ENCODE results near the gene KCNMB1. TPM values are rescaled to one million over a fixed set of nuclear protein-coding genes. Genes with fewer than 3 reads are reported as not detected.
A peak's percentile ranks its signal among the peaks of the same experiment; 100 is the strongest.

The KCNMB1 gene
- total RNA-seq, 1 experiment from 2014 or later = 0.24 TPM

DNA sequence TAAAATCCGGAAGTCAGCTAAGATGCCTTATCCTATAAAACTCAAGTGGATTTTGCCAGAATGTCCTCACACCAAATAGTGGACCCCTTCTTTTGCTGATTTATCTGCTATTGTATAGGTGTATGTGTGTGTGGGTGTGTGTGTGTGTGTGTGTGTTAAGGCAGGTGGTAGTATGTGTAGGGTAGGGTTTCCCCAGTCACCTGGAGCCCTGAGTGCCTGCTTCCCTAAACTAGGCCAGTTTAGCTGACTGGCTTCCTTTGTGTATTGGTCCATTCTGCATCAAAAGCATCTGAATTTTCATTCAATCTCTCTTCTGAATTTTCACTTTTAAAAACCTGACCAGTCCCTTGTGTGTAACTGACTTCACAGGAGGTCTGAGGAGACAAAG, 49.4 kb downstream of the KCNMB1 start (continued):
- TF ChIP-seq, protein P1, sequence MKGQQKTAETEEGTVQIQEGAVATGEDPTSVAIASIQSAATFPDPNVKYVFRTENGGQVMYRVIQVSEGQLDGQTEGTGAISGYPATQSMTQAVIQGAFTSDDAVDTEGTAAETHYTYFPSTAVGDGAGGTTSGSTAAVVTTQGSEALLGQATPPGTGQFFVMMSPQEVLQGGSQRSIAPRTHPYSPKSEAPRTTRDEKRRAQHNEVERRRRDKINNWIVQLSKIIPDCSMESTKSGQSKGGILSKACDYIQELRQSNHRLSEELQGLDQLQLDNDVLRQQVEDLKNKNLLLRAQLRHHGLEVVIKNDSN (CRISPR knock-in tag; IDR thresholded peaks at IDR 0.05) = no peak
- TF ChIP-seq, protein P2, sequence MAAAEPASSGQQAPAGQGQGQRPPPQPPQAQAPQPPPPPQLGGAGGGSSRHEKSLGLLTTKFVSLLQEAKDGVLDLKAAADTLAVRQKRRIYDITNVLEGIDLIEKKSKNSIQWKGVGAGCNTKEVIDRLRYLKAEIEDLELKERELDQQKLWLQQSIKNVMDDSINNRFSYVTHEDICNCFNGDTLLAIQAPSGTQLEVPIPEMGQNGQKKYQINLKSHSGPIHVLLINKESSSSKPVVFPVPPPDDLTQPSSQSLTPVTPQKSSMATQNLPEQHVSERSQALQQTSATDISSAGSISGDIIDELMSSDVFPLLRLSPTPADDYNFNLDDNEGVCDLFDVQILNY (CRISPR knock-in tag; IDR thresholded peaks at IDR 0.05) = no peak
- TF ChIP-seq EMX1 (CRISPR knock-in tag; IDR thresholded peaks at IDR 0.05) = no peak
- no peak for TF ChIP-seq ELF4 (CRISPR knock-in tag; IDR thresholded peaks at IDR 0.05; ENCODE audit: low read depth)

DNA sequence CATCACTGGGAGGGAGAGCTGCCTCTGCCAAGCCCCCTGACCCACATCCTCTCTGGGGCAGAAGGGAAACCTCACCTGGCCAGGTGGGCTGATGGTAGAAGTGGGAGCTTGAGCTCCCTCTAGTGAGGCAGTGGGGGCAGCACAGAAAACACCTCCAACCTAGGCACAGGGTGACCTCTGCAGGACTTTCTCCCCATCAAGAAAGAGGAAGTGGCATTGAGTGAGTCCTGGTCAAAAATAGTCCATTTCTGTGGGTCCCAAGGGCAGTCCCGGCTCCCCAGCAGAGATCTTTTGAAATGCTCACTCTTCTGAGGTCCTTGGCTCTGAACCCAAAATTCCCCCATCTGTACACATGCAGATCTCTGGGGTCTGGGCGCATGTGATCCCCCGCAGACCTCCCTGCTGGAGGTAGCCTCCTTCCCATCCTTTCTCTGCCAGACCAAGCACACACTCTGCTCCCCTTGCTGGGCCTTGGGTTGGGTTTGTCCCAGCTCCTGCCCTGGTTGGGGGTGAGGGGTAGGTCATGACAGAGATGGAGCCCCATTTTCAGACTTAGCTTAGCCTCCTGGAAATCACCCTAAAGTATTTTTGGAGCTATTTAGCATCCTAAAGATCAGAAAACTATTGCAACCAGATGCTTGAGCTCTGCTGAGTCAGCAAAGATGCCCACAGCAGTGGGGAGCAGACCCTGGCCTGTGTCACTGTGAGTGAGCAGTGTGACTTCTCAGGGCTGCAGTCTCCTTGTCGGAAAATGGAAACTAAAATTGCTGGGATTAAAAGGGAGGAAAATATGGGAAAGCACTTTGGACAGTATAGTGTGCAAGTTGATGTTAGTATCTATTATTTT, 50.0 kb downstream of the KCNMB1 start:
- Mint-ChIP-seq H3K27me3 (ENCODE audit: low read depth) (no peaks in the 10 kb centered on the region; the same call in none of the 2 replicates), H3K4me3 (no peak overlapping the region), H3K36me3 (peaks cover 16% of the 10 kb centered on the region), H3K27ac (no peak overlapping the region), H3K4me1 (peaks cover 58% of the 10 kb centered on the region), H3K9me3 (peaks cover 23% of the 10 kb centered on the region)
- ATAC-seq (peak; percentile 84), DNase-seq (ENCODE audit: low spot score) (peak; percentile 64)
- ChIA-PET CTCF (interaction anchor here (0.6 to 6.8 kb wide), 38 partner anchors 9 to 178 kb away, joined by 3 to 92 read pairs (median 5); partner anchors contain the start of genes C5orf58, KCNMB1 and LCP2), POLR2A (interaction anchor here (1.1 kb wide), 1 partner anchor 113 kb away, joined by 3 read pairs; no protein-coding TSS in a partner anchor)
- TF ChIP-seq NR3C1 (CRISPR knock-in tag; conservative IDR thresholded peaks at IDR 0.05; ENCODE audit: low read depth) (no peak), HMGA2 (CRISPR knock-in tag; IDR thresholded peaks at IDR 0.05) (no peak), GRHL2 (CRISPR knock-in tag; IDR thresholded peaks at IDR 0.05; ENCODE audit: insufficient replicate concordance, severe bottlenecking) (no peak), SP1 (CRISPR knock-in tag; conservative IDR thresholded peaks at IDR 0.05) (0 out of 2 replicates have a peak, but pooled peaks have one; percentile 31), FOXJ3 (CRISPR knock-in tag; IDR thresholded peaks at IDR 0.05; ENCODE audit: borderline replicate concordance) (no peak), ETV6 (CRISPR knock-in tag; IDR thresholded peaks at IDR 0.05) (peak; percentile 38; the same call in 1 of the 2 replicates), ZNF423 (CRISPR knock-in tag; IDR thresholded peaks at IDR 0.05) (no peak), ELF4 (CRISPR knock-in tag; IDR thresholded peaks at IDR 0.05; ENCODE audit: low read depth) (no peak), ESRRA (CRISPR knock-in tag; IDR thresholded peaks at IDR 0.05; ENCODE audit: borderline replicate concordance) (no peak), OVOL2 (CRISPR knock-in tag; IDR thresholded peaks at IDR 0.05; ENCODE audit: borderline replicate concordance) (no peak), ZNF396 (CRISPR knock-in tag; IDR thresholded peaks at IDR 0.05; ENCODE audit: borderline replicate concordance) (no peak)
- TF ChIP-seq, protein P3, sequence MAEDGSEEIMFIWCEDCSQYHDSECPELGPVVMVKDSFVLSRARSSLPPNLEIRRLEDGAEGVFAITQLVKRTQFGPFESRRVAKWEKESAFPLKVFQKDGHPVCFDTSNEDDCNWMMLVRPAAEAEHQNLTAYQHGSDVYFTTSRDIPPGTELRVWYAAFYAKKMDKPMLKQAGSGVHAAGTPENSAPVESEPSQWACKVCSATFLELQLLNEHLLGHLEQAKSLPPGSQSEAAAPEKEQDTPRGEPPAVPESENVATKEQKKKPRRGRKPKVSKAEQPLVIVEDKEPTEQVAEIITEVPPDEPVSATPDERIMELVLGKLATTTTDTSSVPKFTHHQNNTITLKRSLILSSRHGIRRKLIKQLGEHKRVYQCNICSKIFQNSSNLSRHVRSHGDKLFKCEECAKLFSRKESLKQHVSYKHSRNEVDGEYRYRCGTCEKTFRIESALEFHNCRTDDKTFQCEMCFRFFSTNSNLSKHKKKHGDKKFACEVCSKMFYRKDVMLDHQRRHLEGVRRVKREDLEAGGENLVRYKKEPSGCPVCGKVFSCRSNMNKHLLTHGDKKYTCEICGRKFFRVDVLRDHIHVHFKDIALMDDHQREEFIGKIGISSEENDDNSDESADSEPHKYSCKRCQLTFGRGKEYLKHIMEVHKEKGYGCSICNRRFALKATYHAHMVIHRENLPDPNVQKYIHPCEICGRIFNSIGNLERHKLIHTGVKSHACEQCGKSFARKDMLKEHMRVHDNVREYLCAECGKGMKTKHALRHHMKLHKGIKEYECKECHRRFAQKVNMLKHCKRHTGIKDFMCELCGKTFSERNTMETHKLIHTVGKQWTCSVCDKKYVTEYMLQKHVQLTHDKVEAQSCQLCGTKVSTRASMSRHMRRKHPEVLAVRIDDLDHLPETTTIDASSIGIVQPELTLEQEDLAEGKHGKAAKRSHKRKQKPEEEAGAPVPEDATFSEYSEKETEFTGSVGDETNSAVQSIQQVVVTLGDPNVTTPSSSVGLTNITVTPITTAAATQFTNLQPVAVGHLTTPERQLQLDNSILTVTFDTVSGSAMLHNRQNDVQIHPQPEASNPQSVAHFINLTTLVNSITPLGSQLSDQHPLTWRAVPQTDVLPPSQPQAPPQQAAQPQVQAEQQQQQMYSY (CRISPR knock-in tag; IDR thresholded peaks at IDR 0.05) = no peak
- TF ChIP-seq, protein P4, sequence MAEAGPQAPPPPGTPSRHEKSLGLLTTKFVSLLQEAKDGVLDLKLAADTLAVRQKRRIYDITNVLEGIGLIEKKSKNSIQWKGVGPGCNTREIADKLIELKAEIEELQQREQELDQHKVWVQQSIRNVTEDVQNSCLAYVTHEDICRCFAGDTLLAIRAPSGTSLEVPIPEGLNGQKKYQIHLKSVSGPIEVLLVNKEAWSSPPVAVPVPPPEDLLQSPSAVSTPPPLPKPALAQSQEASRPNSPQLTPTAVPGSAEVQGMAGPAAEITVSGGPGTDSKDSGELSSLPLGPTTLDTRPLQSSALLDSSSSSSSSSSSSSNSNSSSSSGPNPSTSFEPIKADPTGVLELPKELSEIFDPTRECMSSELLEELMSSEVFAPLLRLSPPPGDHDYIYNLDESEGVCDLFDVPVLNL (CRISPR knock-in tag; IDR thresholded peaks at IDR 0.05; ENCODE audit: borderline replicate concordance, low read depth) = no peak
- TF ChIP-seq, protein P5, sequence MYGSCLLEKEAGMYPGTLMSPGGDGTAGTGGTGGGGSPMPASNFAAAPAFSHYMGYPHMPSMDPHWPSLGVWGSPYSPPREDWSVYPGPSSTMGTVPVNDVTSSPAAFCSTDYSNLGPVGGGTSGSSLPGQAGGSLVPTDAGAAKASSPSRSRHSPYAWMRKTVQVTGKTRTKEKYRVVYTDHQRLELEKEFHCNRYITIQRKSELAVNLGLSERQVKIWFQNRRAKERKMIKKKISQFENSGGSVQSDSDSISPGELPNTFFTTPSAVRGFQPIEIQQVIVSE (CRISPR knock-in tag; IDR thresholded peaks at IDR 0.05; ENCODE audit: borderline replicate concordance) = no peak
- TF ChIP-seq, protein P1 (CRISPR knock-in tag; IDR thresholded peaks at IDR 0.05) = no peak
- TF ChIP-seq, protein P6, sequence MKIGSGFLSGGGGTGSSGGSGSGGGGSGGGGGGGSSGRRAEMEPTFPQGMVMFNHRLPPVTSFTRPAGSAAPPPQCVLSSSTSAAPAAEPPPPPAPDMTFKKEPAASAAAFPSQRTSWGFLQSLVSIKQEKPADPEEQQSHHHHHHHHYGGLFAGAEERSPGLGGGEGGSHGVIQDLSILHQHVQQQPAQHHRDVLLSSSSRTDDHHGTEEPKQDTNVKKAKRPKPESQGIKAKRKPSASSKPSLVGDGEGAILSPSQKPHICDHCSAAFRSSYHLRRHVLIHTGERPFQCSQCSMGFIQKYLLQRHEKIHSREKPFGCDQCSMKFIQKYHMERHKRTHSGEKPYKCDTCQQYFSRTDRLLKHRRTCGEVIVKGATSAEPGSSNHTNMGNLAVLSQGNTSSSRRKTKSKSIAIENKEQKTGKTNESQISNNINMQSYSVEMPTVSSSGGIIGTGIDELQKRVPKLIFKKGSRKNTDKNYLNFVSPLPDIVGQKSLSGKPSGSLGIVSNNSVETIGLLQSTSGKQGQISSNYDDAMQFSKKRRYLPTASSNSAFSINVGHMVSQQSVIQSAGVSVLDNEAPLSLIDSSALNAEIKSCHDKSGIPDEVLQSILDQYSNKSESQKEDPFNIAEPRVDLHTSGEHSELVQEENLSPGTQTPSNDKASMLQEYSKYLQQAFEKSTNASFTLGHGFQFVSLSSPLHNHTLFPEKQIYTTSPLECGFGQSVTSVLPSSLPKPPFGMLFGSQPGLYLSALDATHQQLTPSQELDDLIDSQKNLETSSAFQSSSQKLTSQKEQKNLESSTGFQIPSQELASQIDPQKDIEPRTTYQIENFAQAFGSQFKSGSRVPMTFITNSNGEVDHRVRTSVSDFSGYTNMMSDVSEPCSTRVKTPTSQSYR (CRISPR knock-in tag; IDR thresholded peaks at IDR 0.05) = no peak
- TF ChIP-seq, protein P7, sequence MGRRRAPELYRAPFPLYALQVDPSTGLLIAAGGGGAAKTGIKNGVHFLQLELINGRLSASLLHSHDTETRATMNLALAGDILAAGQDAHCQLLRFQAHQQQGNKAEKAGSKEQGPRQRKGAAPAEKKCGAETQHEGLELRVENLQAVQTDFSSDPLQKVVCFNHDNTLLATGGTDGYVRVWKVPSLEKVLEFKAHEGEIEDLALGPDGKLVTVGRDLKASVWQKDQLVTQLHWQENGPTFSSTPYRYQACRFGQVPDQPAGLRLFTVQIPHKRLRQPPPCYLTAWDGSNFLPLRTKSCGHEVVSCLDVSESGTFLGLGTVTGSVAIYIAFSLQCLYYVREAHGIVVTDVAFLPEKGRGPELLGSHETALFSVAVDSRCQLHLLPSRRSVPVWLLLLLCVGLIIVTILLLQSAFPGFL (CRISPR knock-in tag; IDR thresholded peaks at IDR 0.05; ENCODE audit: borderline replicate concordance) = no peak
